Measurements from ENCODE around the gene UQCR11.

The UQCR11 gene

DNA sequence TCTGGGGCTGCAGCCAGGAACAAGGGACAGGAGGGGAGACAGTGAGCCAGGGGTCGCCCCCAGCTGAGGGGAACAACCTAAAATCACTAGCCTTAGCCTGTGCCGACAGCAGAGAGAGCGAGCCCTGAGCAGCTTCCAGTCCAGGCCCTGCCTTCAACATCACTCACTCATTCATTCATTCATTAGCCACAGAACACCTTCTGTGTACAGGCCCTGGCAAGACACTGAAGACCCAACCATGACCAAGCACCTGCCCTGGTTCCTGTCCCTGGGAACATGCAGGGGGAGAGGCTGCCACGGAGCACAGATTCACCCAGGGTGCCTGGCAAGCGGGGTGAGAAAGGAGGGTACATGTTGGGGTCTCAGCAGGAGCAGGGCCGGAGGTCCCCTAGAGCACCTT, 42.0 kb downstream of the UQCR11 start:
- no peak for DNase-seq

DNA sequence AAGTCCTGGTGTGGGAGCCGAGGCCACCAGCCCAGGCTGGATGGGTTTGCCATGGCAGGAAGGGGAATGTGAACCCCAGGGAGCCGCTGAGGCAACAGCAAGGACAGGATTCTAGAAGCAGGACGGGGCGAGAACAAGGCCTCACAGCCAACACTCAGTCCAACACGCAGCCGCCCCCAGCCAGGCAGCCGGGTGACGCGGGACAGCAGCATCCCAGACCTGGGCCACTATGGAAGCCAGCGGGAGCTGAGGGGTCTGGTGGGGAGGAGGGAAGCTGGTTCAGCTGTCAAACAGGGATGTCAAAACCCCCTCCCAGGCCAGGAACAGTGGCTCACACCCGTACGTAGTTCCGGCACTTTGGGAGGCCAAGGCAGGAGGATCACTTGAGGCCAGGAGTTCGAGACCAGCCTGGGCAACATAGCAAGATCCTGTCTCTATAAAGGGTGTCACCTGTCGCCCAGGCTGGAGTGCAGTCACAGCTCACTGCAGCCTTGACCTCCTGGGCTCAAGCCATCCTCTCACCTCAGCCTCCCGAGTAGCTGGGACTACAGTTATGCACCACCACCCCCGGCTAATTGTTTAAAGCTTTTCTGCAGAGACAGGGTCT, 43.9 kb downstream of the UQCR11 start:
- no peak for DNase-seq

DNA sequence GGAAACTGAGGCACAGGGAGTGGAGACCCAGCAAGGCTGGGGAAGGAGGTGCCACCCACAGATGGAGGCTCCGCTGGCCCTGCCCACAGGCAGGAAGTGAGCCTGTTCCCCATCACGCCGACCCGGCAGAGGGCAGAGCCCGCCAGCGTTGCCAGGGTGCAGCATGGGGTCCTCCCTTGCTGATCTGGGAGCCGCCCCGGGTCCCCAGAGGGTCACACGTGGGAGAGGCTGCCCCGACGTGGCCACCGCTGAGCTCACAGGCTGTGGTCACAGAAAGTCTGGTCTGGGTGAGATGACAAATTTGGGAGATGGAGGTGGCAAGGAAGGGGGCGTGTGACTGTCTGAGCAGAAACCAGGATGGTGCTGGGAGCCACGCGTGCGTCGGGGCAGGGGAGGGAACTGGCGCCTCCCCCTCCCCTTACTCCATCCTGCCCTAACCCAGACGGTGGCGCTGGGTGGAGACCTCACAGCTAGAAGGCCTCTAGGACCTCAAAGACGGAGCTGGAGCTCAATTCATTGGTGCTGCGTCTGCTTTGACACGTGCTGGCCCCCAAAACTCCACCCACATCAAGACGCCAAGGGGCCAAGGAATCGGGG, 44.9 kb downstream of the UQCR11 start:
- no peak for DNase-seq

DNA sequence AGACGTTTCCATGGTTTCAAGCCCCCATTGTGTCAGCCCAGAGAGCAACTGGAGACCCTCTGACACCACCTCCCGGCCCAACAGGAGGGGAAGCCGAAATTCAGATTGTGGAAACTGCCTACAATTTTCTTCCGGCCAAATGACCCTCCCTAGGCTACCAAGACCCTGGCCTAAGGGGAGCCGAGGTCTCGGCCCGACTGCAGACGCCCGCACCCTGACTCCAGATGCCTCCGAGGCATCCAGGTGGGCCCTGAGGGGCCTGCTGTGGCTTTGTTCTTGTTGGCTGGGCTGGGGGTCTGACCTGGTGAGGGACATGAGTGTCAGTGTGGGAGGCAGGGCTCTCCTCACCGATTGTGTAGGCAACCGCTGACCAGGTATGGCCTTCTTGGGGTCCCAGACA, 46.7 kb downstream of the UQCR11 start:
- no peak for DNase-seq

DNA sequence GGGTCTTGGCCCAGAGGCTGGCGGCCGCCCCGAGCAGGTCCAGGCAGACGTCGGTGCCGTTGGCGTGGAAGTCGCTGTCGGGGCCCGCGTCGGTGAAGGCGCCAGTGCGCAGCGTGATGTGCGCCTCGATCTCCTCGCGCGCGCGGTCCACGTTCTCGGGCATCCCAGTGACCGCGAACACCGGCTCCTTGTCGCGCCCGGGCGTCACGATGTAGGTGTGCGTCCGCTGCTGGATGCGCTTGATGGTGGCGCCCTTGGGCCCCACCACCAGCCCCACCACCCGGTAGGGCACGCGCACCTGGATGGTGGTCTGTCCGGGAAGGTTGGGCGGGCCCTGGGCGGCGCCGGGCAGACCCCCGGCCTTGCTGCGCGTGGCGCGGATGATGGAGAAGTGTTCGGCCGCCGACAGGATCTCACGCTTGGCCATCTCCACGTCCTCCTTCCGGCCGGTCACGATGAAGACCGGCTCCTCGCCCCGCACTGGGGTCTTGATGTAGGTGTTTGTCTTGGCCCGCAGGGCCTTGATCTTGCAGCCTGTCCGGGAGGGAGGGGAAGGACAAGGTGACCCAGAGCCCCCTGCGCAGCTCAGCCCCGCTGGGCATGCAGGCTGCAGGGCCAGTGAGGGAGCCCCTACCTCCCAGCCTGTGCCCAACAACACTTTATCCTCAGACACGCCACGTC, 48.7 kb downstream of the UQCR11 start:
- no peak for DNase-seq

DNA sequence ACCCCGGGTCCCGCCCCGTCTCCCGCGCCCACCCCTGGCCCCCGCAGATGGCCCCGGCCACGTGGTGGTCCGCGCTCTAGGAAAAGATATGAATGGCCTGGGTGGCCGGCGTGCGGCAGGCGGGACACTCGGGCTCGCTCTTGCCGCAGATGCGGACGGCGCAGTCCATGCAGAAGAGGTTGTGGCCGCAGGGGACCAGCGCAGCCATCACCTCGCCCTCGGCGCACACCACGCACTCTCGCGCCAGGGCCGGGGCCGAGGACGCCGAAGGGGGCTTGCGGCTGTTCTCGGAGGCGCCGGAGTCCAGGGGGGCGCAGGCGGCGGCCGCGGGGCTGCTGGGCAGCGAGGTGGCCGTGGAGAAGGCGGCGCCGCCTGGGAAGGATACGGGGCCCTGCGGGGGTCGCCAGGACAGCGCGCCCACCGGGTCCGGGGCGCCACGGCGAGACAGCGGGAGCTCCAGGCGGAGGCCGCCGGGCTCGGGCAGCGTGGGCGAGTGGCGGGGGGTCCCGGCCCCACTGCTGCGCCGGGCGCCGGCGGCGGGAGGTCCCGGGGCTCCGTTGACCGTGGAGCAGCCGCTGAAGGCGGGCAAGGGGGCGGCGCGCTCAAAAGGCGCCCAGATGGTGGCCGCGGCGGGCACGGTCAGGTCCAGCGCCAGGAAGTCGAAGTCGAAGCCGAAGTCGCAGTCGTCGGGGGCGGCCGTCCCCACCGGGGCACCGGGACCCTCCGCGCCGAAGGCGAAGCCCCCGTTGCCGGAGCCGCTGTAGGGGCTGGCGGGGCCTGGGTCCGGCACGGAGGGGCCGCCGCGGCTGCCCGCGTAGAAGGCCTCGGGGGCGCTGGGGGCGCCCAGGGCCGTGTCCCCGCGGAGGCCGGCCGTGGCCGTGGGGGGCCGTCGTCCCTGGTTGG, 49.5 kb downstream of the UQCR11 start:
- DNase-seq: no peak

DNA sequence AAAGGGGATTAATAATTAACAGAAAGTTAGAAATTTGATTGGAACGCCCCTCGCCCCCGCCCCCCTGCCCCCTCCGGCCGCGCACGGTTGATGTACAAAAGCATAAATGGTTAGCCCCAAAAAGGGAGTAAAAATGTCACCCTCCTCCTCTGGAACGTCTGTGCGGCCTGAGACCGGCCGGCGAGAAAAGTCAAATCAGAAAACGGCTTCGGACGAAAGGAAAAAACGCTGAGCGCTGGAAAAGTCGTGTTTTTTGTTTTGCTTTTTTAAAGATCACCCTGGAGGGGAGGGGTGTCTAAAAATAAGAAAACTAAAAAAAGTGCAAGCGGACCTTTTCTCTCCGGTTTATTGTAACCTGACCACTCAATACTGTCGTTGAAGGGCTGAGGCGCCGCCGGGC, 50.3 kb downstream of the UQCR11 start:
- no peak for DNase-seq

DNA sequence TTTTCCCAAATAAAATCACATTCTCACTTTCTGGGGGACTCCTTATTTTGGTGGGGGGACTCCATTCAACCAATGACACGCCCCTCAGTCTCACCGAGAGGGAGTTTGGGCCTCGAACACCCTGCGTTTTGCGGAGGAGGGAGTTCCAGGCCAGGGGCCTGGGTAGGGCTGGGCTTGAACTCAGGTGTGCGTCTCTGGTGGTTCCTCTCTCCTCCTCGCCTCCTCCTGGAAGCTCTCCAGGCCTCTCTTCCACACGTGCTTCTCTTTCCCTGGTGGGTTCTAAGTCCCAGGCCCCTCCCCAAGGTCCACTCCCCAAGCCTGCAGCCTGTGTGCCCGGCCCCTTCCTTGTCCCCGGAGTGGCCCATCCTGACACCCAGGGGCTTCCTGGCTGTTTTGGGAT, 51.8 kb downstream of the UQCR11 start:
- no peak for DNase-seq

DNA sequence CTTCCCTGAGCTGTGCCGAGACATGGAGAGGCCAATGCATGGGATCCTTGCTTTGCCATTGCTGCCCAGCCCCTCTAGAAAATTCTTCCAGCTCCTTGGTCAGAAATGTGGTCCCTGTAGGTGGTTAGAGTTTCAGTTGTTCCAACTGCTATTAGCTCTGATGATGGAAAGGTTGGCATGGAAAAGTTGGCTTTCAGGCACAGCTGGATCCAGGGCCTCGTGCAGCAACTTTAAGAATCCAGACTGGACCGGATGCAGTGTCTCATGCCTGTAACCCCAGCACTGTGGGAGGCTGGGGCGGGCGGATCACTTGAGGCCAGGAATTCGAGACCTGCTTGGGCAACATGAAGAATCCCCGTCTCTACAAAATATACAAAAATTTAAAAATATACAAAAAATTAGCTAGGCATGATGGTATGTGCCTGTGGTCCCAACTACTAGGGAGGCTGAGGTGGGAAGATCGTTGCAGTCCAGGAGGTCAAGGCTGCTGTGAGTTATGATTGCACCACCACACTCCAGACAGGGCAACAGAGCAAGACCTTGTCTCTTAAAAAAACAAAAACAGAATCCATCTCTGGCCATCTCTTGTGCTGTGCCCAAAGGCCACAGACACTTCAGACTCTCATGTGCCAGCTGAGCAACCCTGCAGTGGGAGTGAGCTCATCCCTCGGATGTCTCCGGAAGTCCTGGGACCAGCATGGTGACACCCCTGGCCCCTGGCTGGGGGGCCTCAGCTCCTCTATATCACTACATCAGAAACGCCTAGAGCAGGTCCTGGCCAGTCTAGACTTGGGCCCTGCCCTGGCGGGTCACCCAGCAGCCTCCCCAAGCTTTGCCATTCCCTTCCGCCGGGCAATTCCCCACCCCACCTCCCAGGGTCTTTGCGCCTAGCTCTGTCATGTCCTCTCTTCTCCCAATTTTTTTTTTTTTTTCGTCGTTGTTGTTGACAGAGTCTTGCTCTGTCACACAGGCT, 53.9 kb downstream of the UQCR11 start:
- no peak for DNase-seq

DNA sequence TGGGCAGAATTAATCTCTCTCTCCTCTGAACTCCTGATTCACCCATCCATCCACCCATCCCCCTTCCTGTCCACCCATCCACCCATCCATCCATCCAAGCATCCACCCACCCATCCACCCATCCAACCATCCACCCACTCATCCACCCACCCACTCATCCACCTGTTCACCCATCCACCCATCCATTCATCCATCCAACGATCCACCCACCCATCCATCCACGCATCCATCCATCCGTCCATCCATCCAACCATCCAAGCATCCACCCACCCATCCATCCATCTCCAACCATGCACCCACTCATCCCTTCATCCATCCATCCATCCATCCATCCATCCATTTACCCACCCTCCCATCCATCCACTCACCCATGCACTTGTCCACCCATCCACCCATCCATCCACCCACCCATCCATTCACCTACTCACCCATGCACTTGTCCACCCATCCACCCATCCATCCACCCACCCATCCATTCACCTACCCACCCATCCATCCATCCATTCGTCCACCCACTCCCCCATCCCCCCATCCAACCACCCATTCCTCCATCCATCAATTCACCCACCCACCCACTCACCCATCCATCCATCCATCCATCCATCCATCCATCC, 55.8 kb downstream of the UQCR11 start:
- DNase-seq: no peak
